HepG2 (cell line): ENCODE measurements around the gene ABTB2. TPM values are rescaled to one million over a fixed set of nuclear protein-coding genes. Genes with fewer than 3 reads are reported as not detected.

Experiments used
- ATAC-seq: fragments of 200-7000 bp; cut with Tn5 transposase; 3 replicates; pipeline ENCODE4 v1.9.1; 2020; ENCODE audit warnings: mild to moderate bottlenecking, moderate library complexity
- BruUV-seq: library from RNA; stranded (reverse); fragments of 400-500 nt; replicated peaks from 2 replicates; lab custom pipeline; 2021; lab: Mats Ljungman, UMichigan
- CTCF ChIA-PET: fragments of 300-600 bp; formaldehyde crosslinking; extraction: SDS; loops from one replicate; lab custom pipeline; 2021; ENCODE audit warnings: low total read pairs, inconsistent platforms, low intra/inter-chr PET ratio; lab: Yijun Ruan, JAX
- POLR2A ChIA-PET: fragments of 350-600 bp; sonication (Branson Sonifier 250); formaldehyde crosslinking; loops from one replicate; lab custom pipeline; 2020; ENCODE audit warnings: antibody characterized with exemption, inconsistent platforms; lab: Yijun Ruan, JAX
- DNase-seq: peaks from one replicate; pipeline ENCODE4 v3.0.0-alpha.2; 2015; ENCODE audit warnings: low spot score
- FAIRE-seq: peaks from 3 replicates; lab custom pipeline; 2011; peaks lifted over from hg19 to GRCh38; lab: Jason Lieb, UNC
- H2AFZ ChIP-seq: one replicate; pipeline ENCODE4 v1.6.1; 2011; ENCODE audit warnings: low read length, inconsistent platforms
- H3K27ac ChIP-seq: fragments of 300-600 bp; 3 replicates; pipeline ENCODE4 v1.8.0; 2011; ENCODE audit warnings: mixed run types, mild to moderate bottlenecking, mixed read lengths, low read length, inconsistent platforms; ENCODE audit not compliant: insufficient read depth; ENCODE audit errors: extremely low read length
- H3K27me3 ChIP-seq, 2 experiments: fragments of 200-600 bp in 1 of 2; 2 replicates in 1 of 2; 3 replicates in 1 of 2; pipeline versions ENCODE4 v1.6.0 to v1.8.0; 2011; ENCODE audit warnings: low read length in 2 of 2, mild to moderate bottlenecking in 2 of 2, moderate library complexity in 2 of 2, inconsistent platforms in 1 of 2; ENCODE audit not compliant: insufficient read depth in 2 of 2, control insufficient read depth in 1 of 2
- H3K36me3 ChIP-seq, 2 experiments: fragments of 200-600 bp in 1 of 2; replicated peaks in 1 of 2; 2 replicates in 1 of 2; 3 replicates in 1 of 2; pipeline versions ENCODE4 v1.5.1 to v1.8.0; 2011; ENCODE audit warnings: low read length in 2 of 2, inconsistent platforms in 1 of 2; ENCODE audit not compliant: insufficient read depth in 2 of 2, control insufficient read depth in 1 of 2
- H3K4me1 ChIP-seq: 2 replicates; pipeline ENCODE4 v1.5.1; 2012; ENCODE audit warnings: low read length, inconsistent platforms; ENCODE audit not compliant: insufficient read depth
- H3K4me2 ChIP-seq: 2 replicates; pipeline ENCODE4 v1.6.0; 2011; ENCODE audit warnings: low read depth, low read length, inconsistent platforms
- H3K4me3 ChIP-seq, 3 experiments: fragments of 200-600 bp in 1 of 3; sonication (generic), shearing (Covaris generic) in 1 of 3; replicated peaks in 1 of 3; 2 replicates each; pipeline ENCODE4 v1.5.1; 2011 to 2016; ENCODE audit warnings: low read length in 3 of 3, inconsistent platforms in 2 of 3, low read depth in 2 of 3, mild to moderate bottlenecking in 2 of 3, control low read depth in 1 of 3, mixed read lengths in 1 of 3; ENCODE audit not compliant: insufficient read depth in 1 of 3
- H3K79me2 ChIP-seq: one replicate; pipeline ENCODE4 v1.6.1; 2011; ENCODE audit warnings: low read length, inconsistent platforms; ENCODE audit not compliant: insufficient read depth
- H3K9ac ChIP-seq: 2 replicates; pipeline ENCODE4 v1.6.0; 2011; ENCODE audit warnings: mild to moderate bottlenecking, low read depth, low read length, inconsistent platforms; ENCODE audit not compliant: insufficient read depth
- H3K9me3 ChIP-seq: 2 replicates; pipeline ENCODE4 v1.5.1; 2012; ENCODE audit warnings: mild to moderate bottlenecking, low read length
- H4K20me1 ChIP-seq: 2 replicates; pipeline ENCODE4 v1.6.0; 2011; ENCODE audit warnings: inconsistent platforms, mild to moderate bottlenecking, low read length, moderate library complexity; ENCODE audit not compliant: insufficient read depth
- MLLT10 ChIP-seq: sonication (generic); formaldehyde crosslinking; IDR thresholded peaks from 2 replicates; pipeline ENCODE4 v1.4.0; 2020; ENCODE audit warnings: missing genetic modification reagents
- NFKB2 ChIP-seq: sonication (generic); formaldehyde crosslinking; IDR thresholded peaks from 2 replicates; pipeline ENCODE4 v1.4.0; 2020; ENCODE audit warnings: missing genetic modification reagents, borderline replicate concordance
- SIX4 ChIP-seq: sonication (generic); formaldehyde crosslinking; IDR thresholded peaks from 2 replicates; pipeline ENCODE4 v1.4.0; 2020; ENCODE audit warnings: missing genetic modification reagents
- SRSF4 ChIP-seq: fragments of 200-400 bp; formaldehyde crosslinking; IDR thresholded peaks from one replicate; pipeline ENCODE4 v1.6.1; 2018; ENCODE audit warnings: mild to moderate bottlenecking, low read depth, low read length, moderate library complexity; ENCODE audit not compliant: poor library complexity, severe bottlenecking
- ZNF563 ChIP-seq: sonication (generic); formaldehyde crosslinking; IDR thresholded peaks from 2 replicates; pipeline ENCODE4 v1.8.0; 2022; ENCODE audit warnings: mild to moderate bottlenecking, moderate library complexity, missing genetic modification reagents
- ZNF564 ChIP-seq: sonication (generic); formaldehyde crosslinking; IDR thresholded peaks from 2 replicates; pipeline ENCODE4 v1.8.1; 2023; ENCODE audit warnings: mild to moderate bottlenecking, missing genetic modification reagents
- ZNF768 ChIP-seq: sonication (generic); formaldehyde crosslinking; IDR thresholded peaks from 2 replicates; pipeline ENCODE4 v1.4.0; 2020; ENCODE audit warnings: missing genetic modification reagents
- WGBS: methylation state at CpG from one replicate; pipeline ENCODE4 v1.1.6; 2017; ENCODE audit warnings: low lambda C conversion rate; 5-methylcytosine and 5-hydroxymethylcytosine counted together
- in situ Hi-C: cut with HindIII; loops from 2 replicates; pipeline ENCODE4 v1.10.0; 2017; ENCODE audit warnings: low pct_unique_long_range_greater_than_20kb; ENCODE audit not compliant: extremely low pct_ligation_motif_present
- intact Hi-C: fragments of 100-400 bp; cut with micrococcal nuclease; formaldehyde crosslinking; loops from one replicate; pipeline ENCODE4 v1.10.0; 2022; ENCODE audit not compliant: unreplicated experiment
- polyA plus RNA-seq, 8 experiments: library from polyadenylated mRNA; depleted of rRNA in 3 of 8; stranded (reverse) in 7 of 8; unstranded in 1 of 8; fragments of >200 nt; fragmentation: Illumina TruSeq in 4 of 8; extraction: Trizol in 4 of 8; gene quantifications; 2 replicates each; pipeline versions ENCODE4 v1.2.1 to v1.2.3, GENCODE V29; 2011 to 2016; ENCODE audit warnings: low read depth in 4 of 8, missing spikeins in 1 of 8, mixed read lengths in 1 of 8; ENCODE audit not compliant: insufficient read depth in 1 of 8
- total RNA-seq, 5 experiments: library from RNA; depleted of rRNA; stranded (reverse); fragments of >200 nt; fragmentation: Illumina TruSeq; extraction: Trizol; gene quantifications; 2 replicates each; pipeline ENCODE4 v1.2.3, GENCODE V29; 2016; ENCODE audit warnings: low read depth in 1 of 5
- TF ChIP-seq, protein P1 (sequence below): sonication (generic); formaldehyde crosslinking; IDR thresholded peaks from 2 replicates; pipeline ENCODE4 v1.5.0; 2020; ENCODE audit warnings: missing genetic modification reagents
- TF ChIP-seq, protein P2 (sequence below): sonication (generic); formaldehyde crosslinking; IDR thresholded peaks from 2 replicates; pipeline ENCODE4 v1.4.0; 2020; ENCODE audit warnings: mild to moderate bottlenecking, missing genetic modification reagents

The ABTB2 gene
- total and polyA plus RNA-seq, 2 of the 13 experiments (the other 11 are each of a cell fraction or from before 2014, with no cell fraction given), result 5.1 to 15.4 TPM

DNA sequence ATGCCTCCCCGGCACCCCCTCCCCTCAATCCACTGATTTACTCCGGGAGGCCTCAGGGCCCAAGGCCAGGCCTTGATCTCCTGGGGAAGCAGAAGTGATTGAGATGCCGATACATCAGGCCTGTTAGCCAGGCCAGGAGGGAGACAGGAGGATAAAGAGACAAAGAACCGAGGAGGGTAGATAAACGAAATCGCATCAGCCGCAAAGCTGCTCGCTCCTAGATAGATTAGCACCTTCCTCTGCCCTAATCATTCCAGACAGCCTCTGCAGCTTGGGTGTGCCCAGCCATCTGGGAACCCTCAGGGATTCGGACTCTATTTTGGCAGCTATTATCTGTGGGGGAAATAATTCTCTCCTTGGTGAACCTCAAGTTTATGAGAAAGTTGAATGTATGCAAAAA, 121.2 kb downstream of the ABTB2 start (continued):
- TF ChIP-seq MLLT10, result no peak
- no peak for TF ChIP-seq SIX4 (CRISPR knock-in tag)
- TF ChIP-seq NFKB2, result no peak
- TF ChIP-seq ZNF564, result no peak

DNA sequence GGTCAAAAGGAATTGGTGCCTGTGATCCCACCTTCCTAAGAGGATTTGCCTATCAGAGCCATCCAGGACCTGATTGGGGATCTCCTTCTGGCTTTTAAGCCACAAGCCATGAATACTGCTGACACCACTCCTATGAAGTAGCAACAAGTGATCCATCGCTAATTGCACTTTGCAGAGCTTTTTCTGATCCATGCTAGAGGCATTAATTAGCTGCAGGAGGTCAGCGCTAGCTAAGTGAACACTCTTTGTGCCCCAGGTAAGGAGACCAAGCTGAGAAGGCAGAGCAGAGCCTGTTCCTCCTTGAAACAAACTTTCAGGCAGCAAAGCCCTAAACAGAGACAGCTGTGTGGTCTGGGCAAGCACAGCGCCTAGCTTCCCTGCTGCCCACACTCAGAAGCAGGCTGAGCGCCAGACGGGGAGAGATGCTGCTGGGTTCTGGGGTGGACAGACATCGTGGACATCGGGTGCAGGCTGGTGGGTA, 122.2 kb downstream of the ABTB2 start:
- peaks cover 18% of the 10 kb centered on the region for H3K4me1 ChIP-seq
- CTCF ChIA-PET, result no interaction called here
- TF ChIP-seq, protein P1, sequence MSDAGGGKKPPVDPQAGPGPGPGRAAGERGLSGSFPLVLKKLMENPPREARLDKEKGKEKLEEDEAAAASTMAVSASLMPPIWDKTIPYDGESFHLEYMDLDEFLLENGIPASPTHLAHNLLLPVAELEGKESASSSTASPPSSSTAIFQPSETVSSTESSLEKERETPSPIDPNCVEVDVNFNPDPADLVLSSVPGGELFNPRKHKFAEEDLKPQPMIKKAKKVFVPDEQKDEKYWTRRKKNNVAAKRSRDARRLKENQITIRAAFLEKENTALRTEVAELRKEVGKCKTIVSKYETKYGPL (CRISPR knock-in tag), result no peak
- TF ChIP-seq ZNF768 (peak; percentile 90), SRSF4 (no peak), ZNF563 (CRISPR knock-in tag) (no peak)
- TF ChIP-seq, protein P2, sequence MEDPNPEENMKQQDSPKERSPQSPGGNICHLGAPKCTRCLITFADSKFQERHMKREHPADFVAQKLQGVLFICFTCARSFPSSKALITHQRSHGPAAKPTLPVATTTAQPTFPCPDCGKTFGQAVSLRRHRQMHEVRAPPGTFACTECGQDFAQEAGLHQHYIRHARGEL (CRISPR knock-in tag), result no peak
- TF ChIP-seq, all 625 proteins: peak for 1
- DNase-seq (no peak), FAIRE-seq (no peak), ATAC-seq (no peak)
- Histone ChIP-seq H4K20me1 (peaks cover 3% of the 10 kb centered on the region; the same call in 1 of the 2 replicates), H3K4me3 (no peak overlapping the region), H3K4me2 (no peak overlapping the region), H3K9ac (no peak overlapping the region), H3K36me3 (no peaks in the 10 kb centered on the region), H3K27me3 (no peaks in the 10 kb centered on the region), H3K79me2 (peaks cover 2% of the 10 kb centered on the region), H3K9me3 (no peaks in the 10 kb centered on the region), H2AFZ (no peak overlapping the region), H3K27ac (no peak overlapping the region)
- in situ Hi-C loops (no loop called here), intact Hi-C loops (no loop called here)
- POLR2A ChIA-PET, result no interaction called here
- no TSS peak for BruUV-seq
- 97% methylated on average over 7 of the region's 7 CpGs for WGBS
